ENCODE results near the gene DDX10.

DDX10 gene

GRCh38 chr11:108685419-108686130 lies 20.7 kb downstream of the DDX10 start:
- H3K36me3 ChIP-seq = no peaks in the 10 kb centered on the region
- H3K9me3 ChIP-seq = no peaks in the 10 kb centered on the region
- H3K27ac ChIP-seq = no peak overlapping the region
- TF ChIP-seq CTCF (IDR thresholded peaks at IDR 0.05) = no peak
- no peaks in the 10 kb centered on the region for H3K27me3 ChIP-seq
- no peaks in the 10 kb centered on the region for H3K4me1 ChIP-seq (ENCODE audit: control insufficient read depth in 1 of 2, insufficient read depth in 1 of 2, low read depth in 1 of 2, low read length in 1 of 2)
- H3K4me3 ChIP-seq (ENCODE audit: low read depth in 1 of 2, low read length in 1 of 2) = no peak overlapping the region

DNA sequence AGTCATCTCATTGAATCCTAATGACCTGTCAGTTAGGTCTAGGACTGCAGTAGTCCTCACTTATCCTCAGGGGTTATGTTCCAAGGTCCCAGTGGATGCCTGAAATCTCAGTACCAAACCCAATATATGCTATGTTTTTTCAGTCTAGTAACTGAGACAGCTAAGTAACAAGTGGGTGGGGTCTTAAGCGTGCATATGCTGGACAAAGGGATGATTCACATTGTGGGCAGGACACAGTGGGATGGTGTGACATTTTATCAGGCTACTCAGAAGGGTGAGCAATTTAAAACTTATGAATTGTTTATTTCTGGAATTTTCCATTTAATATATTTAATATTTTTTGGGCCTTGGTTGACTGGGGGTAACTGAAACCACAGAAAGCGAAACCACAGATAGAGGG lies 29.0 kb downstream of the DDX10 start:
- no peaks in the 10 kb centered on the region for H3K36me3 ChIP-seq
- TF ChIP-seq CTCF (IDR thresholded peaks at IDR 0.05) = no peak
- H3K4me1 ChIP-seq (ENCODE audit: control insufficient read depth in 1 of 2, insufficient read depth in 1 of 2, low read depth in 1 of 2, low read length in 1 of 2) = no peaks in the 10 kb centered on the region
- H3K27ac ChIP-seq = no peak overlapping the region
- no peak overlapping the region for H3K4me3 ChIP-seq (ENCODE audit: low read depth in 1 of 2, low read length in 1 of 2)
- H3K27me3 ChIP-seq = no peaks in the 10 kb centered on the region
- H3K9me3 ChIP-seq = no peaks in the 10 kb centered on the region

DNA sequence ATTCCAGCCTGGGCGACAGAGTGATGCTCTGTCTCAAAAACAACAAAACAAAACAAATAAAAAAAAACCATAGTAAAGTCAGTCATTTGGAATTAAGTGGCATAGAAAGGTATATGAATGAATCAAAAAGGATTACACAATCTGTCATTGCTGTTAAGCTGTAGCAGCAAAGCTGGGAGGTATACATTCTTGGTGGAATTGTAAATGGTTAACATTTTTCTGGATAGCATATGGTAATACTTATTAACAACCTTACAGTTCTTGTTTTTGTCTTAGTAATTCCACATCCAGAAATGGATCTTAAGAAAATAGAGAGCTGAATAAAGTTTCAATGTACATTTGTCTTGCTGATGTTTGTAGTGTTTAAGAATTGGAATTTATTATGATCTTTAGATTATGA lies 30.0 kb downstream of the DDX10 start:
- Histone ChIP-seq H3K27ac (no peak overlapping the region), H3K36me3 (no peaks in the 10 kb centered on the region)
- TF ChIP-seq CTCF (IDR thresholded peaks at IDR 0.05) = no peak

GRCh38 chr11:108697872-108698473 lies 33.1 kb downstream of the DDX10 start:
- Histone ChIP-seq H3K27ac (no peak overlapping the region), H3K4me3 (ENCODE audit: low read depth in 1 of 2, low read length in 1 of 2) (no peak overlapping the region), H3K9me3 (no peaks in the 10 kb centered on the region), H3K4me1 (ENCODE audit: control insufficient read depth in 1 of 2, insufficient read depth in 1 of 2, low read depth in 1 of 2, low read length in 1 of 2) (no peaks in the 10 kb centered on the region), H3K27me3 (no peaks in the 10 kb centered on the region), H3K36me3 (no peaks in the 10 kb centered on the region)
- no peak for TF ChIP-seq CTCF (IDR thresholded peaks at IDR 0.05)

More for the DNA sequence above, 30.0 kb downstream of the DDX10 start:
- H3K27me3 ChIP-seq = no peaks in the 10 kb centered on the region
- H3K9me3 ChIP-seq = no peaks in the 10 kb centered on the region
- H3K4me1 ChIP-seq (ENCODE audit: control insufficient read depth in 1 of 2, insufficient read depth in 1 of 2, low read depth in 1 of 2, low read length in 1 of 2) = no peaks in the 10 kb centered on the region
- H3K4me3 ChIP-seq (ENCODE audit: low read depth in 1 of 2, low read length in 1 of 2) = no peak overlapping the region

- no peaks in the 10 kb centered on the region for H3K9me3 ChIP-seq
- no peak overlapping the region for H3K27ac ChIP-seq
- TF ChIP-seq CTCF (IDR thresholded peaks at IDR 0.05) = no peak
- H3K36me3 ChIP-seq = no peaks in the 10 kb centered on the region
- H3K4me3 ChIP-seq (ENCODE audit: low read depth in 1 of 2, low read length in 1 of 2) = no peak overlapping the region
- H3K27me3 ChIP-seq = no peaks in the 10 kb centered on the region
- no peaks in the 10 kb centered on the region for H3K4me1 ChIP-seq (ENCODE audit: control insufficient read depth in 1 of 2, insufficient read depth in 1 of 2, low read depth in 1 of 2, low read length in 1 of 2)
These were observed 34.2 kb downstream of the DDX10 start for GRCh38 chr11:108698844-108699642.
